G401 (cell line): ENCODE data around the gene BRIP1. TPM values are rescaled to one million over a fixed set of nuclear protein-coding genes. Genes with fewer than 3 reads are reported as not detected.
"Not testable (repeated sequence)": the region's sequence is repeated elsewhere in the genome, so short reads cannot be mapped to it uniquely, and the experiment has no call there.

Source experiments
- DNase-seq: peaks from one replicate; pipeline ENCODE4 v3.0.0-alpha.2; 2015; ENCODE audit warnings: low spot score
- in situ Hi-C: cut with HindIII; loops from 2 replicates; pipeline ENCODE4 v1.10.0; 2016; ENCODE audit warnings: low sequenced_read_pairs, mixed read lengths
- total RNA-seq: library from RNA; depleted of rRNA; stranded (reverse); fragments of >200 nt; shearing (Covaris generic); gene quantifications from 2 replicates; pipeline ENCODE4 v1.2.3, GENCODE V29; 2014; rRNA removed

BRIP1 gene
- total RNA-seq: 8.1 and 15.2 TPM in 2 replicates

DNA sequence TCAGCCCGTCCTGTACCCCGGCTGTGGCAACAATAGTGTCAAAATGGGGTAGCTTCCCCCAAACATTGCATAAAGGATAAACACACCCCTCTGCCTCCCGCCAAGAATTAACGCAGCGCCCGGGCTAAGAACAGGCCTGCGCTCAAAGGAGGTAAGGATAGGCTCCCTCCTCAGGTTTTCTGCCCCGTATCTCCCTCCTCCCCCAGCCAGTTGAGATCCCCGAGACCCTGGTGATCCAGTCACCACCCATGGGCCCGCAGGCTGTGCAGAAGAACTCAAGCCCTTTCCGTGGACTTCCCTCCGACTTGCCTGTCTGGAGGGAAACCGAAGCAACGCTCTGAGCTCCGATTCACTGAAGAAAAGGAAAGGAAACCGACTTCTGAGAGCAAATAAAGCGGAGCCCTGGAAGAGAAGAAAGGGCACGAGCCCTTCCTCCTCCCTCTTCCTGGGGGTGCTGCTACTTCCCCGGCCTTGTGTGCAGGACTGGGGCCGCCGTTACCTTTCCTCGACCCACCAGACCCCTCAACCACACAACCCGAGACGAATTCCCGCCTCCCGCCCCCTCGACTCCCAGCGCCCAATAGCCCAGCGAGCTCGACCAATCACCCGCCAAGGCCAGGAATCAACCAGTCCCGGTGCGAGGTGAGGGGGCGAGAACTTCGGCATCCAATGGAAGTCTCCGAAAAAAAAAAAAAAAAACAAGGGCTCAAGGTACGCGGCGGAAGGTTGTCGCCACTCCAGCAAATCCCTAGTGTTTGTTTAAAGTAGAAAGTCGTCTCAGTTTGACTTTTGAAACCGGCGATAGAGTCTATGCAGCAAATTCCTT is at the start of gene BRIP1:
Gene BRIP1, minus strand, starts transcription at position 554 of the 826 bp plus-strand sequence. CDS start 1,989 bp downstream, outside the sequence.
- in situ Hi-C loops: no loop called here
- DNase-seq: peak; percentile 91

DNA sequence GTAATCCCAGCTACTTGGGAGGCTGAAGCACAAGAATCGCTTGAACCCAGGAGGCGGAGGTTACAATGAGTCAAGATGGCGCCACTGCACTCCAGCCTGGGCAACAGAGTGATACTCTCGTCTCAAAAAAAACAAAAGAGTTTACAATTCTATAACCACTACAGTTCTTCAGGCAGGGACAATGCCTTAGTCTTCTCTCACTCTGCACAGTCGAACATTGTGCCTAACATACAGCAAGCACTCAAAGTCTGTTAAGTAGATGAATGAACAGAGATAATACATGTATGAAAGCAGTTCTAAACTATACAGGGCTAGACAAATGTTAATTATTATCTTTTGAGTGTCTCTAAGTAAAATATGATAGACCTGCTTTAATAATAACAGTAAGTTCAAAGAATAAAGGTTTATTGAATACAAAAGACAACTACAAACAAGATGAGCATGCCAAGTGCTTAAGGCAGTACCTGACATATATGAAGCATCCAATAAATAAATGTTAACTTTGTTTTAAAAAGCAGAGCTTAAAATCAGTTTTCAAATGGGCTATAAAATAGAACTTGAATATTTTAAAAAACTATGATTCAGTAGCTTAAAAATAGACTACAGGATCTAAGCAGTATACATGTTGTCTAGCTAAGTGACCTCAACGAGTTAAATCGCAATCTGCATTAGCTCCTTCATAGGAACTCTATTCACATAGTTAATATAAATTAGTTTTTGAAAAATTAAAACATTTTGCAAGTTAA is 45.1 kb upstream of the BRIP1 start:
- no peak for DNase-seq
- in situ Hi-C loops: no loop called here

DNA sequence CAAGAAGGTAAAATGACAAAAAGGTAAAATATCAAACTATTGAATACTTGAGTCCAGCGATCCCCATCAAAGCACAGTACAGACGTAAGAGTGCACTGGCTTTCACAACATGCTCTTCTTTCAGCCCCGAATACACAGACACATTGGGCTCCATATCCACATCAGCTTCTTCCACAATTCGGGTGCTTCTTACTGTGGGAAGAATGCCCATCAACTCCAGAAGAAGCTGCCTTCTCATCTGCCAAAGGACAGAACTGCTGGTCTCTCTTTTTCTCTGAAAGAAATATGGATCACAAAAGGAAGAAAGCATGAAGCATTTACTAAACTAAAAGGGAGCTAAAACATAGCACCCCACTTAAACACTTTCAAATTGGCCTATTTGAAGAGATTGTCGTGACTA is 44.0 kb upstream of the BRIP1 start:
- in situ Hi-C loops: no loop called here
- no peak for DNase-seq

DNA sequence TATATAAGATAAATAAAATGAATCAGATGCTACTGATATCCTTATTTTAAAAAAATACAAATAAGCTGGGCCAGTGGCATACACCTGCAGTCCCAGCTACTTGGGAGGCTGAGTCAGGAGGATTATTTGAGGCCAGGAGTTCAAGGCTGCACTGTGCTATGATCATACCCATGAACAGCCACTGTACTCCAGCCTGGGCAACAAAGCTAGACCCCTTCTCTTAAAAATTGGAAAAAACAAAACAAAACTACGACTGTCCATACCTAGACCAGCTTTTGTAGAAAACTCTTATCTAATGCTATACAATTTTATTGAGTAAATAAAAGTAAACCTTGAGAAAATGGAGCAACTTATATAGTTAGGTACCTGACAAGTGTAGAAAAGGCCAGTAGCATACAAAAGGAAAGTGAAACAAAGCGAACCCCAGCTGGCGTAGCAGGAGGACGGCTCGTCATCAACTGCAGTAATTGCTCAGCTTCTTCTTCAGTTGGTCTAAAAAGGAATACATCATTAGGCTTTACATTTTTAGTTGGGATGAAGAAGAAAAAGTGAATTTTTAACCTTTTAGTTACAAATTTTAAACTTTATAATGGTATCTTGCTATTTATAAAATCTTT is 40.9 kb upstream of the BRIP1 start:
- no peak for DNase-seq
- in situ Hi-C loops: no loop called here

DNA sequence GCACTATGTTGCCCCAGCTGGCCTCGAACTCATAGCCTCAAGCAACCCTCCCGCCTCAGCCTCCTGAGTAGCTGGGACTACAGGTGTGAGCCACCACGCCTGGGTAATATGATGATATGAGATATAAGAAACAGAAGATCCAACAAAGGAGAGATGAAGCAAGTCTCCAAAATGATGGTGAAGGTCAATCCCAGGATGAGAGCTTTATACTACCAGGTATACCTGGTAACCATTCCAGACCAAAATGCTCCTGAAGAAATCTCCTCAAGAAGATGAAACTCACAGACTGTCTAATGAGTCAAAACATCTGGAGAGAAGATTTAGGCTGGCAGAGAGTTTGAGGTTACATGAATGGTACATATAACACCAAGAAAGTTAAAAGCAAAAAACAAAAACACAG is 39.9 kb upstream of the BRIP1 start:
- DNase-seq: no peak
- in situ Hi-C loops: no loop called here

DNA sequence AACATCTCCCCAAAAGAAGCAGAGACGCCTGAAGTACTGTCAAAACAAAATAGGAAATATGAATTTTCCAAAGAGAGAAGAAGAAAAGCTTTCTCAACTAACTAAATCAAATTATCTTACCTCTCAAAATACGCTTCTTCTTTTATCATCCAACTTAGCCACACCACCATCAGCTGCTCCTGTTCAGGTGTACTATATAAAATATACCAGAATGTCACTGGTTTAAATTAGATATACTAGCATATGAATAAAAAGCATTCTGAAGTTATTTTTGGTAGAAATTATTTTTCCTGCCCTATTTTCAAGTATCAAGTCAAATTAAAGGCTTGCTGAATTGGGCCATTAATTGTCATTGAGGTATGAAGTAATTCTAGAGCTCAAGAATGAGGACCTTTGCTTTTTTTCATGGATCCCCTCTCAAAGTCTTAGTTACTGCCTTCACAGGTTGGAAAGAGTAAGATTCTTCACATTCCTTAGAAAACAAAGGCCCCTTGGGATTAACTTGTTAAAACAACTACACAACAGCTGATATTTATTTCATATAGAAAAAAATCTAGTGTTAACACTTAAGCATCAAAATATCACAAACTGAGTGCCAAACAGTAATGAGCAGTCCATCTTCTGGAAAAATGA is 34.3 kb upstream of the BRIP1 start:
- DNase-seq: no peak
- in situ Hi-C loops: no loop called here

DNA sequence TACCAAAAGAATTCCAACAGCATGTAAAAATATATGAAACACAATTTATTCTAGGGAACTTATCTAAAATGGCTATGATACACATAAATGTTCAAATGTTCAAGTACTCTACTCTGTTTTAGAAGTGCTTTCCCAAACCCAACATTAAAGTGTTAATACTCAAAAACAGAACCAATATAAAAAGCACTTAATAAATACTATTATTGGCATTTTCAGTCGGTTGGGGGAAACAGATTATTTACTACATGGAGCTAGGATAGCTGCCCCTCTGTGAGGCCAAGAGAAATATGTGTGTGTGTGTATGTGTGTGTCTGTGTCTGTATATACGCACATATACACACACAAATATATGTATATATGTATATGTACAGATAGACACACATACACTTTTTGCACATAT is 32.1 kb upstream of the BRIP1 start:
- in situ Hi-C loops: no loop called here
- DNase-seq: no peak

DNA sequence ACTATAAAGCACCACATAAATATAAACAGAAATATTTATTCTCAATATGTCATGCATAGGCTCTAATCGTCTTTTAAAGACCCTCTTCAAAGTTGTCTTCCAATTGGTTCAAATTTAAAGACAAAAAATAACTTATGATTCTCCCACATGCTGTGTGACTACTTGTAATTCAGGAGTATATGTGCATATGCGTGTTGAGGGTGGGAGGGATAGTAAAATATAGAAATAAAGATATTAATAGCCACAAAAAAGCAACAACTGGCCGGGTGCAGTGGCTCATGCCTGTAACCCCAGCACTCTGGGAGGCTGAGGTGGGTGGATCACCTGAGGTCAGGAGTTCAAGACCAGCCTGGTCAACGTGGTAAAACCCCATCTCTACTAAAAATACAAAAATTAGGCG is 31.0 kb upstream of the BRIP1 start:
- in situ Hi-C loops, DNase-seq: not testable (repeated sequence)

DNA sequence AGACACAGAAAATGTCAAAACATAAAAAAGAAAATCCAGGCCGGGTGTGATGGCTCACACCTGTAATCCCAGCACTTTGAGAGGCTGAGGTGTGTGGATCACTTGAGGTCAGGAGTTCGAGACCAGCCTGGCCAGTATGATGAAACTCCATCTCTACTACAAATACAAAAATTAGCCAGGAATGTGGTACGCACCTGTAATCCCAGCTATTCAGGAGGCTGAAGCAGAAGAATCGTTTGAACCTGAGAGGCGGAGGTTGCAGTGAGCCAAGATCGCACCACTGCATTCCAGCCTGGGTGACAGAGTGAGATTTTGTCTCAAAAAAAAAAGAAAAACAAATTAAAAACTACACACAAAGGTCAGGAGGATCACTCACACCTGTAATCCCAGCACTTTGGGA is 24.4 kb upstream of the BRIP1 start:
- DNase-seq, in situ Hi-C loops: not testable (repeated sequence)

DNA sequence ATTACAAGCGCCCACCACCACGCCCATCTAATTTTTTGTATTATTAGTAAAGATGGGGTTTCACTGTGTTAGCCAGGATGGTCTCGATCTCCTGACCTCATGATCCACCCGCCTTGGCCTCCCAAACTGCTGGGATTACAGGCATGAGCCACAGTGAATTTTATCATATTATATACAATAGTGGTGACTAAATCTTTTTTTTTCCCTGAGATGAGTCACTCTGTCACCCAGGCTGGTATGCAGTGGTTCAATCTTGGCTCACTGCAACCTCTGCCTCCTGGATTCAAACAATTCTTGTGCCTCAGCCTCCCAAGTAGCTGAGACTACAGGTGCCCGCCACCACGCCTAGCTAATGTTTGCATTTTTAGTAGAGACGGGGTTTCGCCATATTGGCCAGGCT is 22.5 kb upstream of the BRIP1 start:
- DNase-seq, in situ Hi-C loops: not testable (repeated sequence)

DNA sequence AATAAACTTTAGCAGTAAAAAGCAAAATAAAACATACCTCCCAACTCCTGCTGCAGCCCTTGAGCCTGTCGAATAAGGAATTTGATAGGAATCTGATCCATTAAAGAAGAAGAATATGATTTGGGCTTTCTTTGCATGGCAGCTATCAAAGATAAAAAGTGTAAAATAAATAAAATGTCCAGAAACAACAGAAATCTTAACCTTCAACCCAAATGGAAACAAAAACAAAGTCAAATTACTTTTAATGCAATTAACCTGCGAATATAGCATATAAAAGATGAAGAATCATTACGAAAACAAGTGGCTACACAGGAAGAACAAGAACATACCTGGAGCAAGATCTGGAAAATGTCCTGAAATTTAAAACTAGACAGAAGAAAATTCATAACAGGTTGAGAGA is 21.5 kb upstream of the BRIP1 start:
- no peak for DNase-seq
- in situ Hi-C loops: no loop called here

DNA sequence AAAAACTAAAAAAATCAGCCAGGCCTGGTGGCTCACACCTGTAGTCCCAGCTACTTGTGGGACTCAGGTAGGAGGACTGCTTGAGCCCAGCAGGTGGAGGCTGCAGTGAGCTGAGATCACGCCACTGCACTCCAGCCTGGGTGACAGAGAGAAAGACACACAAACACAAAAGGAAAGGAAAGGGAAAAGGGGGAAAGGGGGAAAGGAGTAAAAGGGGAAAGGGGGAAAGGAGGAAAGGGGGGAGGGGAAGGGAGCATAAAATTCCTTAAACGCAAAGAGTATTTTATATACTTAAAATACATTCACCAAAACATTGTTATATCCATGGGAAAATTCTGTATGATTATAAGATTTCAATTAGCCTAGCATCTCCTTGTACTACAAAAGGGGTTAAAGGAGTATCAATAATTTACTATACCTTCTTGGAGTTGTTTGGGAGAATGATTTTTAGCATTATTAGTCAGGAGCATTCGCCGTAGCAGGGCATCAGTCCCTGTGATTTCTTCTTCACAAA is 17.3 kb upstream of the BRIP1 start:
- DNase-seq: no peak
- in situ Hi-C loops: no loop called here

DNA sequence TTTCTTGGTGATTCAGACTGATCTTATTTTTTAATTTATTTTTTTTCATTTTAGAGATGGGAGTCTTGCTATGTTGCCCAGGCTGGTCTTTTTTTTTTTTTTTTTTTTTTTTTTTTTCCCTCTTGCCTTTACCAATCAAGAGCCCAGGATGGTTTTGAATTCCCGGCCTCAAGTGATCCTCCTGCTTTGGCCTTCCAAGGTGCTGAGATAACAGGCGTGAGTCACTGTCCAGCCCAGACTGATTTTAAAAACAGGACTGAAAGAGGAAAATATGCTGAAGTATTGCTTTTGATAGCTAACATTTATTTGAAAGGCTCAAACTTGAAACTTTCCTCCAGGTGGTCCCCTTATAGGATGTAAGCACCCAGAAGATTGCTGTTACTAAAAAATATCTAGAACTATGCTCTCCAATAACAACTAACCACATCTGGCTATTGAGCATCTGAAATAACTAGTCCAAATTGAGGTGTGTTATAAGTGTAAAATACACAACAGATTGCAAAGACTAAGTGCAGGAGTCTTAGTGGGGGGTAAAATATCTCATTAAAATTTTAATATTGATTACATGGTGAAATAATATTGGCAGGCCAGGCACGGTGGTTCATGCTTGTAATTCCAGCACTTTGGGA is 15.8 kb upstream of the BRIP1 start:
- in situ Hi-C loops: no loop called here
- DNase-seq: no peak

DNA sequence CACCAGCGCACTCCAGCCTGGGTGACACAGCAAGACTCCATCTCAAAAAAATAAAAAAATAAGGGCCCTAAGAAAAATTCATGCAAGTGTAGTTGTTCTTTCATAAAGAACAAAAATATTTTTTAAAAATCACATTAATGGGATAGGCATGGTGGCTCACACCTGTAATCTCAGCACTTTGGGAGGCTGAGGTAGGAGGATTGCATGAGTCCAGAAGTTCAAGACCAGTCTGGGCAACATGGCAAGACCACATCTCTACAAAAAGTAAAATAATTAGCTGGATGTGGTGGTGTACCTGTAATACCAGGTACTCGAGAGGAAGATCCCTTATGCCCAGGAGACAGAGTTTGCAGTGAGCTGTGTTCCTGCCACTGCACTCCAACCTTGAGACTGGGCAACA is 15.2 kb upstream of the BRIP1 start:
- in situ Hi-C loops: no loop called here
- no peak for DNase-seq

DNA sequence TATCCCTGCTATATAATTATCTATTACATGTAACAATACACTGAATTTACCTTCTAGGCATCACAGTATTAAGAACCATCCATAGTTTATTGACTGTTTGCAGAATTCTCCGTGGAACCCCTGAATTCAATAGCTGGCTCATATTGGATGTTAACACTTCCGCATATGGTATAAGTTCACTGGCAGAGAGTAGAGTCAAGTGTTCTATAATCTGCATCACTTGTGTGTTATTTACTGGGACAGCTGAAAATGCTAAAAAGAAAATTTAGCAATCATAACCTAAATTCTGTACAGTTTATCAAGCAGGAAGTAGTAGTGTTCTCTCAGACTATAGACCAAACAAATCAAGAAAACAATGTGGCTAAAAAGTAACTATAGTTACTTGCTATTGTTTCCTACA is 14.5 kb upstream of the BRIP1 start:
- in situ Hi-C loops: no loop called here
- no peak for DNase-seq

DNA sequence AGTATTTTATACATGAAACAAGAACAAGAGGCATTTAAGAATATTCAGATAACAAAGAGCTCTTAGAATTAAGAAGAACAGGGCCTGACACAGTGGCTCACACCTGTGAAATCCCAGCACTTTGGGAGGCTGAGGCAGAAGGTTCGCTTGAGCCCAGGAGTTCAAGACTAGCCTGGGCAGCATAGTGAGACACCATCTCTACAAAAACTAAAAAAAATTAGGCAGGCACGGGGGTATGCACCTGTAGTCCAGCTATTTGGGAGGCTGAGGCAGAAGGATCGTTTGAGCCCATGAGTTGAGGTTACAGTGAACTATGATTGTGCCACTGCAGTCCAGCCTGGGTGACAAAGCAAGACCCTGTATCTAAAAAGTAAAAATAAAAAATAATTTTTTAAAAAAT is 12.5 kb upstream of the BRIP1 start:
- in situ Hi-C loops: no loop called here
- DNase-seq: no peak

DNA sequence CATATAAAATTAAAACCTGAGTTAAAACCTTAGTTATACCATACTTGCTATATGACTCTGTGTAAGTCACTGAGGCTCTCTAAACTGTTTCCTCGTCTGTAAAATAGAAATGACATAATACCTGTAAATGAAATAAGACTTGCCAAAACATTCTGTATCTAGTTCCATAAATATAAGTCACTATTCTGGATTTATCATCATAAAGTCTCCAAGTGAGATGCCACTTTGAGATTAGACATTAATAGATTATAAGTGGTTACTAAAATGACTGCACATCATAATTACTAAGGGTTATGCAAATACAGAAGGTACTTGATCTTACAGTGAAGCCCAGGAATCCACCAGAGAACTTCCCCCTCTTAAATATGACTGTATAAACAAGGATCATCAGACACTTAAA is 12.0 kb upstream of the BRIP1 start:
- in situ Hi-C loops: no loop called here
- DNase-seq: no peak

DNA sequence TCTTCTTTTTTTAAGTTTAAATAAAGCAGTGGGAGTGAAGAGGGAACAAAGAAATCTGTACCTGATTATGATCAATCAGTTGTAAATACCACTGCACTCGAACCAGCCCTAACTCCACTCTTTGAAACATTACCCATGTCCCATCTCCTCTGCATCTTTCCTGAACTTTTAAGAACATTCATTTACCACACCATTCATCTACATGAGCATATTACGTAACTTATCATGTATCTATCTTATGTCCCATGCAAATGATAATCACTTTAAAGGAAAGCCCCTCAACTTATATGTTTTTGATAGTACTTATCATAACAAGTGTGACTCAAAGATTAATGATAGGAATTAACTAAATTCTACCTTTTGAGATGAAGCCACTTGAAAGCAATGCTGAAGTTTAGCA is 10.7 kb upstream of the BRIP1 start:
- no peak for DNase-seq
- in situ Hi-C loops: no loop called here

DNA sequence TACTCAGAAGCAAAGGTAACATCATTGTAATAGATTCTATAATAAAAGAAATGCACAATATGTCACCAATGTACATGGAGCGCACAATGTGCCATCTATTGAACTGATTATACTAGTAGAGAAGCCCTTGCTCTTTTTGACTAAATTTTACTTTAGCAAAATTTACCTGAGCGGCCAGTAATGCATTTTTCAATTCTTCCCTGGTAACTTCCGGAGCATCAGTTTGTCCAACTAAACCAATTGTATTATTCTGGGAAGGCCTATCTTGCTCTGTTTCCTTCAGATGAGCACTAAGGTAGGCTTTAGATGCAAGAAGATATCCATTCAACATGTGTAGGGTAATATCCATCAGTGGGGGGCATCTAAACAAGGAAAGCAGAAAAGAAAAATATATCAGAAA is 8.8 kb upstream of the BRIP1 start:
- in situ Hi-C loops: no loop called here
- no peak for DNase-seq
